HG02938 (cell line): ENCODE measurements around the gene STK24.

Source experiments
- ATAC-seq: cut with Tn5 transposase; IDR thresholded peaks from one replicate; pipeline ENCODE4 v1.9.1; 2021; ENCODE audit warnings: mild to moderate bottlenecking, moderate library complexity; ENCODE audit not compliant: unreplicated experiment

Gene STK24

GRCh38 chr13:98442391-98443230, 134.3 kb downstream of the STK24 start:
- ATAC-seq, result no peak

GRCh38 chr13:98441056-98441676, 135.7 kb downstream of the STK24 start:
- no peak for ATAC-seq

- no peak for ATAC-seq
Measured at GRCh38 chr13:98440390-98441055, 136.4 kb downstream of the STK24 start.

GRCh38 chr13:98439896-98440295, 137.0 kb downstream of the STK24 start:
- ATAC-seq, result no peak

GRCh38 chr13:98439126-98439828, 137.6 kb downstream of the STK24 start:
- no peak for ATAC-seq

- no peak for ATAC-seq
Measured at GRCh38 chr13:98438246-98439125, 138.4 kb downstream of the STK24 start.

- ATAC-seq, result no peak
Measured at GRCh38 chr13:98436233-98436910, 140.5 kb downstream of the STK24 start.

- no peak for ATAC-seq
Measured at GRCh38 chr13:98435376-98435775, 141.5 kb downstream of the STK24 start.

GRCh38 chr13:98434060-98434459, 142.8 kb downstream of the STK24 start:
- ATAC-seq, result no peak

GRCh38 chr13:98433654-98434053, 143.3 kb downstream of the STK24 start:
- no peak for ATAC-seq

- ATAC-seq, result no peak
Measured at GRCh38 chr13:98432638-98433037, 144.3 kb downstream of the STK24 start.

GRCh38 chr13:98429977-98430736, 146.8 kb downstream of the STK24 start:
- ATAC-seq, result no peak

- no peak for ATAC-seq
Measured at GRCh38 chr13:98429531-98429930, 147.4 kb downstream of the STK24 start.

GRCh38 chr13:98429081-98429480, 147.8 kb downstream of the STK24 start:
- ATAC-seq, result no peak

- ATAC-seq, result no peak
Measured at GRCh38 chr13:98428256-98428966, 148.5 kb downstream of the STK24 start.

- ATAC-seq, result no peak
Measured at GRCh38 chr13:98427331-98427995, 149.4 kb downstream of the STK24 start.

- ATAC-seq, result no peak
Measured at GRCh38 chr13:98423417-98423816, 153.5 kb downstream of the STK24 start.

- no peak for ATAC-seq
Measured at GRCh38 chr13:98422046-98422445, 154.9 kb downstream of the STK24 start.
